Gastrocnemius medialis (tissue), 4 donors: ENCODE measurements around the gene STIM1. TPM values are rescaled to one million over a fixed set of nuclear protein-coding genes. Genes with fewer than 3 reads are reported as not detected.
"Not testable (repeated sequence)": the region's sequence is repeated elsewhere in the genome, so short reads cannot be mapped to it uniquely, and the experiment has no call there.

ENCODE experiments used
- ATAC-seq, 2 donors: fragments of 150-250 bp; one replicate each; pipeline ENCODE4 v1.9.1; 2016
- DNase-seq, 2 donors: peaks; one replicate each; pipeline ENCODE4 v3.0.0-alpha.2; 2019
- H3K27ac ChIP-seq, 4 donors: fragments of 200-600 bp; sonication (generic); 1 replicate in 1 of 4; 2 replicates in 3 of 4; pipeline ENCODE4 v1.5.1; 2016 to 2018; ENCODE audit warnings: mild to moderate bottlenecking in 2 of 4, moderate library complexity in 1 of 4
- H3K27me3 ChIP-seq, 3 donors: fragments of 200-600 bp; sonication (generic) in 2 of 3; 1 replicate in 1 of 3; 2 replicates in 2 of 3; pipeline versions ENCODE4 v1.5.1 to v1.6.0; 2016 to 2019; ENCODE audit warnings: mild to moderate bottlenecking in 1 of 3, moderate library complexity in 1 of 3
- H3K36me3 ChIP-seq, 2 donors: fragments of 200-600 bp; sonication (generic) in 1 of 2; one replicate each; pipeline ENCODE4 v1.5.1; 2017 to 2018
- H3K4me1 ChIP-seq, 2 donors: fragments of 200-600 bp; sonication (generic) in 1 of 2; one replicate each; pipeline ENCODE4 v1.5.1; 2016 to 2017; ENCODE audit warnings: mild to moderate bottlenecking in 2 of 2
- H3K4me3 ChIP-seq, 4 donors: fragments of 200-600 bp; sonication (generic) in 3 of 4; 1 replicate in 1 of 4; 2 replicates in 3 of 4; pipeline ENCODE4 v1.5.1; 2016 to 2019; ENCODE audit warnings: mild to moderate bottlenecking in 2 of 4
- H3K9me3 ChIP-seq, 3 donors: fragments of 200-600 bp; sonication (generic) in 2 of 3; 1 replicate in 1 of 3; 2 replicates in 2 of 3; pipeline ENCODE4 v1.5.1; 2016 to 2019
- CTCF ChIP-seq, 5 experiments: fragments of 450-650 bp in 3 of 5; fragments of 200-600 bp in 2 of 5; sonication (generic) in 2 of 5; IDR thresholded peaks in 4 of 5; conservative IDR thresholded peaks in 1 of 5; 1 replicate in 4 of 5; 2 replicates in 1 of 5; pipeline ENCODE4 v1.5.1; 2016 to 2019; ENCODE audit warnings: antibody characterized with exemption in 5 of 5, mild to moderate bottlenecking in 3 of 5, moderate library complexity in 3 of 5
- POLR2A ChIP-seq, 2 donors: fragments of 450-650 bp; IDR thresholded peaks; one replicate each; pipeline ENCODE4 v1.6.1; 2017; ENCODE audit warnings: antibody characterized with exemption in 2 of 2, mild to moderate bottlenecking in 2 of 2, moderate library complexity in 2 of 2
- in situ Hi-C, 4 donors: fragments of 200-750 bp; cut with MboI; loops; one replicate each; pipeline versions ENCODE4 v1.15.0 to v1.8.0; 2017; ENCODE audit warnings: low sequenced_read_pairs in 4 of 4
- intact Hi-C: fragments of 100-400 bp; cut with DNase I; formaldehyde crosslinking; loops from one replicate; pipeline ENCODE4 v1.15.1; 2023; ENCODE audit warnings: low total_unique reads
- total RNA-seq, 4 donors: library from RNA; depleted of rRNA; stranded (reverse); fragments of >200 nt; gene quantifications; one replicate each; pipeline versions ENCODE4 v1.1.0 to v1.2.3, GENCODE V29; 2016

The STIM1 gene
- total RNA-seq, 4 donors from 2014 or later: 45.9 to 132 (median 87.3) TPM

- no peak for TF ChIP-seq CTCF (IDR thresholded peaks at IDR 0.05 in 4 of 5, conservative IDR thresholded peaks at IDR 0.05 in 1 of 5)
- no peak for TF ChIP-seq POLR2A (IDR thresholded peaks at IDR 0.05)
- no peaks in the 10 kb centered on the region for H3K36me3 ChIP-seq
- no peak for ATAC-seq
- peaks cover 26 to 34% of the 10 kb centered on the region in 2 donors for H3K4me1 ChIP-seq
- H3K27me3 ChIP-seq: no peaks in the 10 kb centered on the region
- in situ Hi-C loops: loop anchor here in 1 of 4 donors (10.0 kb wide), 1 partner anchor 62 kb away; no protein-coding TSS in a partner anchor
- no peak overlapping the region for H3K4me3 ChIP-seq
- H3K9me3 ChIP-seq: no peaks in the 10 kb centered on the region
- intact Hi-C loops: no loop called here
- H3K27ac ChIP-seq: peak overlapping the region in 3 of 4 donors; percentile 18 to 59 (median 28)
- DNase-seq: no peak
These were observed 141.2 kb downstream of the STIM1 start for GRCh38 chr11:3996651-3997050.

GRCh38 chr11:4004753-4005152 is 149.3 kb downstream of the STIM1 start:
- H3K36me3 ChIP-seq, ATAC-seq, intact Hi-C loops, H3K27me3 ChIP-seq, DNase-seq, H3K4me3 ChIP-seq, H3K27ac ChIP-seq, in situ Hi-C loops, H3K9me3 ChIP-seq: not testable (repeated sequence)
- peaks cover 18 to 19% of the 10 kb centered on the region in 2 donors for H3K4me1 ChIP-seq

GRCh38 chr11:4006946-4007680 is 151.6 kb downstream of the STIM1 start:
- no peaks in the 10 kb centered on the region for H3K36me3 ChIP-seq
- no peak overlapping the region for H3K4me3 ChIP-seq
- intact Hi-C loops (no loop called here), in situ Hi-C loops (no loop called here)
- H3K4me1 ChIP-seq: peaks cover 18 to 19% of the 10 kb centered on the region in 2 donors
- no peaks in the 10 kb centered on the region for H3K27me3 ChIP-seq
- H3K27ac ChIP-seq: peak overlapping the region; percentile 64 to 81 (median 76)
- H3K9me3 ChIP-seq: no peaks in the 10 kb centered on the region
- ATAC-seq (peak; percentile 97 to 100), DNase-seq (peak in 1 of 2 donors; percentile 61)
- TF ChIP-seq CTCF (IDR thresholded peaks at IDR 0.05 in 4 of 5, conservative IDR thresholded peaks at IDR 0.05 in 1 of 5) (no peak), POLR2A (IDR thresholded peaks at IDR 0.05) (no peak)

- DNase-seq (no peak), ATAC-seq (no peak)
- TF ChIP-seq POLR2A (IDR thresholded peaks at IDR 0.05): no peak
- TF ChIP-seq CTCF (IDR thresholded peaks at IDR 0.05 in 4 of 5, conservative IDR thresholded peaks at IDR 0.05 in 1 of 5): no peak
- Histone ChIP-seq H3K4me1 (peaks cover 18 to 19% of the 10 kb centered on the region in 2 donors), H3K27ac (peak overlapping the region; percentile 64 to 81 (median 76)), H3K27me3 (no peaks in the 10 kb centered on the region), H3K4me3 (no peak overlapping the region), H3K9me3 (no peaks in the 10 kb centered on the region), H3K36me3 (no peaks in the 10 kb centered on the region)
- intact Hi-C loops: no loop called here
- in situ Hi-C loops: no loop called here
These were observed 152.7 kb downstream of the STIM1 start for GRCh38 chr11:4008116-4008515.

GRCh38 chr11:4016602-4017001 is 161.1 kb downstream of the STIM1 start:
- H3K36me3 ChIP-seq, ATAC-seq: not testable (repeated sequence)

More at GRCh38 chr11:4016602-4017001, 161.1 kb downstream of the STIM1 start:
- H3K27ac ChIP-seq, intact Hi-C loops, H3K9me3 ChIP-seq, H3K27me3 ChIP-seq, H3K4me3 ChIP-seq, DNase-seq, in situ Hi-C loops: not testable (repeated sequence)
- H3K4me1 ChIP-seq: peaks cover 7 to 17% of the 10 kb centered on the region in 2 donors
